HepG2 (cell line): ENCODE data around the gene WDR45B. TPM values are rescaled to one million over a fixed set of nuclear protein-coding genes. Genes with fewer than 3 reads are reported as not detected.

Source experiments
- ELK4 ChIP-seq: sonication (generic); formaldehyde crosslinking; IDR thresholded peaks from 2 replicates; pipeline ENCODE4 v1.9.0; 2021; ENCODE audit warnings: missing genetic modification reagents, borderline replicate concordance
- KDM5B ChIP-seq: sonication (generic); formaldehyde crosslinking; IDR thresholded peaks from 2 replicates; pipeline ENCODE4 v1.4.0; 2020; ENCODE audit warnings: missing genetic modification reagents, mild to moderate bottlenecking, borderline replicate concordance
- MAX ChIP-seq: IDR thresholded peaks from 2 replicates; pipeline ENCODE4 v1.6.1; 2012; ENCODE audit warnings: inconsistent platforms
- MTA1 ChIP-seq: sonication (generic); formaldehyde crosslinking; IDR thresholded peaks from 2 replicates; pipeline ENCODE4 v1.4.0; 2020; ENCODE audit warnings: missing genetic modification reagents, mild to moderate bottlenecking, borderline replicate concordance
- NBN ChIP-seq: fragments of 450-650 bp; conservative IDR thresholded peaks from 2 replicates; pipeline ENCODE4 v1.6.1; 2017
- SIN3B ChIP-seq: fragments of 150-350 bp; IDR thresholded peaks from 2 replicates; pipeline ENCODE4 v1.6.1; 2014; ENCODE audit warnings: low read length
- TGIF2 ChIP-seq: IDR thresholded peaks from 2 replicates; pipeline ENCODE4 v1.6.1; 2016; ENCODE audit warnings: control low read depth, missing compliant biosample characterization
- UBTF ChIP-seq: sonication (generic); formaldehyde crosslinking; IDR thresholded peaks from 2 replicates; pipeline ENCODE4 v1.4.0; 2020; ENCODE audit warnings: mild to moderate bottlenecking, missing genetic modification reagents
- ZGPAT ChIP-seq: IDR thresholded peaks from 2 replicates; pipeline ENCODE4 v1.6.1; 2016; ENCODE audit warnings: mild to moderate bottlenecking
- ZNF101 ChIP-seq: sonication (generic); formaldehyde crosslinking; IDR thresholded peaks from 2 replicates; pipeline ENCODE4 v1.4.0; 2020; ENCODE audit warnings: mild to moderate bottlenecking, low read depth, missing genetic modification reagents, borderline replicate concordance
- ZNF263 ChIP-seq: sonication (generic); formaldehyde crosslinking; IDR thresholded peaks from 2 replicates; pipeline ENCODE4 v1.4.0; 2020; ENCODE audit warnings: missing genetic modification reagents
- ZNF280D ChIP-seq: sonication (generic); formaldehyde crosslinking; IDR thresholded peaks from 2 replicates; pipeline ENCODE4 v1.5.1; 2020; ENCODE audit warnings: mild to moderate bottlenecking, missing genetic modification reagents
- ZNF460 ChIP-seq: sonication (generic); formaldehyde crosslinking; IDR thresholded peaks from 2 replicates; pipeline ENCODE4 v1.5.1; 2020; ENCODE audit warnings: missing genetic modification reagents, mild to moderate bottlenecking, borderline replicate concordance
- ZNF605 ChIP-seq: sonication (generic); formaldehyde crosslinking; IDR thresholded peaks from 2 replicates; pipeline ENCODE4 v1.8.0; 2022; ENCODE audit warnings: mild to moderate bottlenecking, missing genetic modification reagents
- ZNF678 ChIP-seq: sonication (generic); formaldehyde crosslinking; IDR thresholded peaks from 2 replicates; pipeline ENCODE4 v1.4.0; 2020; ENCODE audit warnings: mild to moderate bottlenecking, missing genetic modification reagents
- ZNF691 ChIP-seq: sonication (generic); formaldehyde crosslinking; IDR thresholded peaks from 2 replicates; pipeline ENCODE4 v1.4.0; 2020; ENCODE audit warnings: missing genetic modification reagents, low read depth, mild to moderate bottlenecking, borderline replicate concordance
- ZNF737 ChIP-seq: sonication (generic); formaldehyde crosslinking; IDR thresholded peaks from 2 replicates; pipeline ENCODE4 v1.5.0; 2020; ENCODE audit warnings: missing genetic modification reagents, mild to moderate bottlenecking, borderline replicate concordance
- ZNF777 ChIP-seq: sonication (generic); formaldehyde crosslinking; IDR thresholded peaks from 2 replicates; pipeline ENCODE4 v1.4.0; 2020; ENCODE audit warnings: missing genetic modification reagents
- polyA plus RNA-seq, 8 experiments: library from polyadenylated mRNA; depleted of rRNA in 3 of 8; stranded (reverse) in 7 of 8; unstranded in 1 of 8; fragments of >200 nt; fragmentation: Illumina TruSeq in 4 of 8; extraction: Trizol in 4 of 8; gene quantifications; 2 replicates each; pipeline versions ENCODE4 v1.2.1 to v1.2.3, GENCODE V29; 2011 to 2016; ENCODE audit warnings: low read depth in 4 of 8, missing spikeins in 1 of 8, mixed read lengths in 1 of 8; ENCODE audit not compliant: insufficient read depth in 1 of 8
- total RNA-seq, 5 experiments: library from RNA; depleted of rRNA; stranded (reverse); fragments of >200 nt; fragmentation: Illumina TruSeq; extraction: Trizol; gene quantifications; 2 replicates each; pipeline ENCODE4 v1.2.3, GENCODE V29; 2016; ENCODE audit warnings: low read depth in 1 of 5

WDR45B gene
- total and polyA plus RNA-seq, 2 of the 13 experiments (the other 11 are each of a cell fraction or from before 2014, with no cell fraction given): 86.2 to 155 TPM

- TF ChIP-seq MTA1 (CRISPR knock-in tag) (0 out of 2 replicates have a peak, but pooled peaks have one; percentile 16), ZNF280D (no peak), ZNF605 (CRISPR knock-in tag) (no peak), SIN3B (no peak), NBN (no peak), ZNF101 (CRISPR knock-in tag) (no peak), ZNF737 (CRISPR knock-in tag) (no peak), ZNF460 (CRISPR knock-in tag) (no peak), TGIF2 (CRISPR knock-in tag) (no peak), ZNF691 (0 out of 2 replicates have a peak, but pooled peaks have one; percentile 33), UBTF (CRISPR knock-in tag) (peak; percentile 26; the same call in 1 of the 2 replicates), ZNF263 (CRISPR knock-in tag) (peak; percentile 71), MAX (peak; percentile 28; the same call in 1 of the 2 replicates), ZNF777 (CRISPR knock-in tag) (no peak), ELK4 (CRISPR knock-in tag) (no peak), ZNF678 (CRISPR knock-in tag) (no peak), KDM5B (CRISPR knock-in tag) (0 out of 2 replicates have a peak, but pooled peaks have one; percentile 28), ZGPAT (no peak)
Observed at GRCh38 chr17:82649501-82650261, 1.4 kb upstream of the WDR45B start (continued).
